ENCODE measurements around the gene YBX2. TPM values are rescaled to one million over a fixed set of nuclear protein-coding genes. Genes with fewer than 3 reads are reported as not detected.

The YBX2 gene
- polyA plus RNA-seq, 1 donor (not counting 4 experiments of a cell fraction or from before 2014, with no cell fraction given) = 0.05 TPM

DNA sequence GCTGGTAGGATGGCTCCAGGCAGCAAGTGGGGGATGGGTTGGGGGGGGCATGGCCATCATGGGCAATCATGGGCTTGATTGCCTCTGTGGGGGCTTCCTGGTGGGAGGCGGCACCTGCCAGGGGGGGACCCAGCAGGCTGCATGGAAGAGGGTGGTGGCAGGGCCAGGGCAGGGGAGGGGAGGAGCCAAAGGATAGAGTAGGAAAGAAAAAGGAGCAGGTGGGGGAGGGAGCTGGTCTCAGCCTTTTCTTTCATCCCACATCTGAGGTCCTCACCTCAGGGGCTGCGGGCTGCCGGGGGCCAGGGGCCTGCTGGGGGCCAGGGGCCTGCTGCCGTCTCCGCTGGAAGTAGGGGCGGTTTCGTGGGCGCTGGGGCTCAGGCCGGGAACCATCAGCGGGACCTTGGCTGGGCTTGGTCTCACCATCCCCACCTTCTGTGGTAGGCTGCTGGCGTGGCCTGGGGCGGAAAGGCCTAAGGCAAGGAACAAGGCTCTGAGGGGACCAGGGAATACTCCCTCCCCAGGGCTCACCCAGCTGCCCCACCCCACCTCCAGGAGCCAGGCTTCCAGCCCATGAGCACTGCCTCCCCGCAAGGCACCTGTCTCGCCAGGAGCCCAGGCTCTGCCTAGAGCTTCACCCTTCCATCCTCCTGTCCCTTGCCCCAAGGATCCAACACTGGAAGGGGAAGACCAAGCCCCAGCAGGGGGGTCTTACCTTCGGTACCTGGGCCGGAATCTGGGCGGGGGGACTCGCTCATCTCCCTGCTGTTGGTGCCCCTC, 5.0 kb downstream of the YBX2 start:
- no peak overlapping the region for H3K4me2 ChIP-seq (ENCODE audit: control insufficient read depth, extremely low read depth, insufficient read depth, low read depth, low read length)
- H3K9ac ChIP-seq (ENCODE audit: control insufficient read depth, extremely low read depth, insufficient read depth, low read length) = no peak overlapping the region
- FAIRE-seq = no peak
- dilution Hi-C loops (cut with MboI; ENCODE audit: extremely low pct_ligation_motif_present, low sequenced_read_pairs) = no loop called here
- no peaks in the 10 kb centered on the region for H3K9me1 ChIP-seq (ENCODE audit: control insufficient read depth, extremely low read depth, insufficient read depth, low read length)
- H4K20me1 ChIP-seq (ENCODE audit: control insufficient read depth, extremely low read depth, insufficient read depth, low read length) = peaks cover 2% of the 10 kb centered on the region
- H3K79me2 ChIP-seq (ENCODE audit: control insufficient read depth, insufficient read depth, low read length) = no peaks in the 10 kb centered on the region
- TF ChIP-seq CTCF (optimal IDR thresholded peaks at IDR 0.05 in 1 of 3, IDR thresholded peaks at IDR 0.05 in 1 of 3, conservative IDR thresholded peaks at IDR 0.05 in 1 of 3; ENCODE audit: extremely low read depth in 1 of 3, insufficient read depth in 2 of 3, low read length in 3 of 3) = no peak
- no peak for TF ChIP-seq EZH2 (IDR thresholded peaks at IDR 0.05; ENCODE audit: low read length)
- H3K4me3 ChIP-seq (ENCODE audit: control insufficient read depth in 2 of 3, extremely low read depth in 1 of 3, insufficient read depth in 2 of 3, low read depth in 1 of 3, low read length in 3 of 3) = no peak overlapping the region
- no peak for DNase-seq (ENCODE audit: low read depth, low spot score)
- no peaks in the 10 kb centered on the region for H3K9me3 ChIP-seq (ENCODE audit: control insufficient read depth, low read depth, low read length)
- no peak overlapping the region for H2AFZ ChIP-seq (ENCODE audit: control insufficient read depth, low read length)
- H3K36me3 ChIP-seq (ENCODE audit: control insufficient read depth in 2 of 2, extremely low read depth in 1 of 2, insufficient read depth in 2 of 2, low read length in 2 of 2) = no peaks in the 10 kb centered on the region
- H3K27me3 ChIP-seq (ENCODE audit: control insufficient read depth, extremely low read depth, insufficient read depth, low read length) = peaks cover 51% of the 10 kb centered on the region
- H3K4me1 ChIP-seq (ENCODE audit: control insufficient read depth, extremely low read depth, insufficient read depth, low read length) = peaks cover 14% of the 10 kb centered on the region
- no peak overlapping the region for H3K27ac ChIP-seq (ENCODE audit: control insufficient read depth, insufficient read depth, low read length)

GRCh38 chr17:7285679-7286078, 8.8 kb downstream of the YBX2 start:
- FAIRE-seq = no peak
- H3K27me3 ChIP-seq (ENCODE audit: control insufficient read depth, extremely low read depth, insufficient read depth, low read length) = peaks cover 49% of the 10 kb centered on the region
- dilution Hi-C loops (cut with MboI; ENCODE audit: extremely low pct_ligation_motif_present, low sequenced_read_pairs) = no loop called here

More at GRCh38 chr17:7285679-7286078, 8.8 kb downstream of the YBX2 start:
- Histone ChIP-seq H3K36me3 (ENCODE audit: control insufficient read depth in 2 of 2, extremely low read depth in 1 of 2, insufficient read depth in 2 of 2, low read length in 2 of 2) (no peaks in the 10 kb centered on the region), H4K20me1 (ENCODE audit: control insufficient read depth, extremely low read depth, insufficient read depth, low read length) (no peaks in the 10 kb centered on the region), H3K4me3 (ENCODE audit: control insufficient read depth in 2 of 3, extremely low read depth in 1 of 3, insufficient read depth in 2 of 3, low read depth in 1 of 3, low read length in 3 of 3) (no peak overlapping the region), H3K9me1 (ENCODE audit: control insufficient read depth, extremely low read depth, insufficient read depth, low read length) (no peaks in the 10 kb centered on the region), H3K79me2 (ENCODE audit: control insufficient read depth, insufficient read depth, low read length) (no peaks in the 10 kb centered on the region), H3K9me3 (ENCODE audit: control insufficient read depth, low read depth, low read length) (no peaks in the 10 kb centered on the region), H2AFZ (ENCODE audit: control insufficient read depth, low read length) (no peak overlapping the region), H3K27ac (ENCODE audit: control insufficient read depth, insufficient read depth, low read length) (no peak overlapping the region), H3K4me1 (ENCODE audit: control insufficient read depth, extremely low read depth, insufficient read depth, low read length) (peaks cover 9% of the 10 kb centered on the region), H3K9ac (ENCODE audit: control insufficient read depth, extremely low read depth, insufficient read depth, low read length) (no peak overlapping the region), H3K4me2 (ENCODE audit: control insufficient read depth, extremely low read depth, insufficient read depth, low read depth, low read length) (no peak overlapping the region)
- no peak for TF ChIP-seq EZH2 (IDR thresholded peaks at IDR 0.05; ENCODE audit: low read length)
- no peak for TF ChIP-seq CTCF (optimal IDR thresholded peaks at IDR 0.05 in 1 of 3, IDR thresholded peaks at IDR 0.05 in 1 of 3, conservative IDR thresholded peaks at IDR 0.05 in 1 of 3; ENCODE audit: extremely low read depth in 1 of 3, insufficient read depth in 2 of 3, low read length in 3 of 3)
- DNase-seq (ENCODE audit: low read depth, low spot score) = no peak
